ENCODE results near the gene SPINK13. TPM values are rescaled to one million over a fixed set of nuclear protein-coding genes. Genes with fewer than 3 reads are reported as not detected.

SPINK13 gene, protein sequence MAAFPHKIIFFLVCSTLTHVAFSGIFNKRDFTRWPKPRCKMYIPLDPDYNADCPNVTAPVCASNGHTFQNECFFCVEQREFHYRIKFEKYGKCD
- polyA plus RNA-seq (2012; ENCODE audit: insufficient read depth, insufficient read length, low read depth): not detected

- DNase-seq: no peak
- no peaks in the 10 kb centered on the region for H3K36me3 ChIP-seq
- H3K4me3 ChIP-seq (ENCODE audit: low read depth, low read length): no peak within 1 kb of the TSS
- no peaks in the 10 kb centered on the region for H3K9me3 ChIP-seq
- TF ChIP-seq, protein P1, sequence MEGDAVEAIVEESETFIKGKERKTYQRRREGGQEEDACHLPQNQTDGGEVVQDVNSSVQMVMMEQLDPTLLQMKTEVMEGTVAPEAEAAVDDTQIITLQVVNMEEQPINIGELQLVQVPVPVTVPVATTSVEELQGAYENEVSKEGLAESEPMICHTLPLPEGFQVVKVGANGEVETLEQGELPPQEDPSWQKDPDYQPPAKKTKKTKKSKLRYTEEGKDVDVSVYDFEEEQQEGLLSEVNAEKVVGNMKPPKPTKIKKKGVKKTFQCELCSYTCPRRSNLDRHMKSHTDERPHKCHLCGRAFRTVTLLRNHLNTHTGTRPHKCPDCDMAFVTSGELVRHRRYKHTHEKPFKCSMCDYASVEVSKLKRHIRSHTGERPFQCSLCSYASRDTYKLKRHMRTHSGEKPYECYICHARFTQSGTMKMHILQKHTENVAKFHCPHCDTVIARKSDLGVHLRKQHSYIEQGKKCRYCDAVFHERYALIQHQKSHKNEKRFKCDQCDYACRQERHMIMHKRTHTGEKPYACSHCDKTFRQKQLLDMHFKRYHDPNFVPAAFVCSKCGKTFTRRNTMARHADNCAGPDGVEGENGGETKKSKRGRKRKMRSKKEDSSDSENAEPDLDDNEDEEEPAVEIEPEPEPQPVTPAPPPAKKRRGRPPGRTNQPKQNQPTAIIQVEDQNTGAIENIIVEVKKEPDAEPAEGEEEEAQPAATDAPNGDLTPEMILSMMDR (IDR thresholded peaks at IDR 0.05; ENCODE audit: low read depth, low read length): no peak
- H3K4me1 ChIP-seq: no peaks in the 10 kb centered on the region
- no peaks in the 10 kb centered on the region for H3K27me3 ChIP-seq
Measured at GRCh38 chr5:148268566-148268965, at the start of gene SPINK13. TSS of gene SPINK13 (plus strand) at chr5:148268794. CDS start at chr5:148270073, 1,279 bp downstream.

GRCh38 chr5:148221508-148221907, 47.1 kb upstream of the SPINK13 start:
- no peak overlapping the region for H3K4me3 ChIP-seq (ENCODE audit: low read depth, low read length)
- no peaks in the 10 kb centered on the region for H3K4me1 ChIP-seq
- TF ChIP-seq, protein P1 (IDR thresholded peaks at IDR 0.05; ENCODE audit: low read depth, low read length): no peak
- H3K36me3 ChIP-seq: no peaks in the 10 kb centered on the region
- DNase-seq: no peak
- no peaks in the 10 kb centered on the region for H3K9me3 ChIP-seq
- H3K27me3 ChIP-seq: no peaks in the 10 kb centered on the region

- Histone ChIP-seq H3K36me3 (no peaks in the 10 kb centered on the region; the same call in 1 of the 2 replicates), H3K4me3 (ENCODE audit: low read depth, low read length) (no peak overlapping the region), H3K27me3 (no peaks in the 10 kb centered on the region), H3K9me3 (no peaks in the 10 kb centered on the region), H3K4me1 (no peaks in the 10 kb centered on the region)
- TF ChIP-seq, protein P1 (IDR thresholded peaks at IDR 0.05; ENCODE audit: low read depth, low read length): no peak
- DNase-seq: no peak
Measured at GRCh38 chr5:148224117-148224742, 44.4 kb upstream of the SPINK13 start.

DNA sequence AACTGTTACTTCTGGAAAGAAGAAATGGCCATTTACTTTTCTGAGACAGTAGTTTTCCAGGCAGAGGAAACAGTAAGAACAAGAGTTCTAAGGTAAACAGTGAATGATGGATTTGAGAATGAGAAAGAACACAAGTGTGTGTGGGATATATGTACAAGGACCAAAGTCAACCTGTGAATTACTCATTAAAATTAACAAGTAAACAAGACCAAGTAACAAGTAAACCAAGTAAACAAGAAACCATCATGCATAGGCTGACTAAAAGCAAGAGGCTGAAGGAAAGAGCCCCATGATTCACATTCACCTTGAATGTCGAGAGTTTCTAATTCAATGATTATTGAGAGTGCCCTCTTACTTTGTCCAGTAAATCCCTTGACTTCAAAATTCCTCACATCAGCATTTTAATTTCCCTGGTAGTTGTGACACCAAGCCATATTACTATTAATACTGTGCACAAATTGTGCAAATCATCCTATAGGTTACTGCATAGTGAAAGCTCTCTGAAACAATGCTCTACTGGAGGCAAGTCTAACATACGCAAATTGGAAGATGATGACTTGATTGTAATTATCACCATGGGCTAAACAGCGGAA, 40.1 kb upstream of the SPINK13 start:
- TF ChIP-seq, protein P1 (IDR thresholded peaks at IDR 0.05; ENCODE audit: low read depth, low read length): no peak
- no peaks in the 10 kb centered on the region for H3K4me1 ChIP-seq
- H3K36me3 ChIP-seq: no peaks in the 10 kb centered on the region; the same call in 1 of the 2 replicates
- H3K27me3 ChIP-seq: no peaks in the 10 kb centered on the region
- no peaks in the 10 kb centered on the region for H3K9me3 ChIP-seq
- H3K4me3 ChIP-seq (ENCODE audit: low read depth, low read length): no peak overlapping the region
- no peak for DNase-seq

DNA sequence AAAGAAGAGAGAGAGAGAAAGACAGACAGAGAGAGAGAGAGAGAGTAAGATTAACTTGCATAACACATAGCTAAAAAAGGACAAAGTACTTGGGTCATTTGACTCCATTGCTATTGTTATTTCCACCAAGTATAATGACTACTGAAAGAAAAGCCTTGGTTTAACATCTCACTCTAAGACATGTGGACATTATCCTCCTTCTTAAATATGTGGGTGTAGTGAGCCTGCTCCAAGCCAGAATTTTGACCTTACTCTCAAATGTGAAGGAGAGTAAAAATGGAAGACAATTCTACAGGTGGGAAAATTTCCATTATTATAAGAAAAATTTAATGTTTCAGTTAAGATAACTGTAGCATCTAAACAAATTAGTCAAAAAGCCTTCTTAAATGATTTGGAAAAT, 38.8 kb upstream of the SPINK13 start:
- no peak overlapping the region for H3K4me3 ChIP-seq (ENCODE audit: low read depth, low read length)
- no peaks in the 10 kb centered on the region for H3K27me3 ChIP-seq
- TF ChIP-seq, protein P1 (IDR thresholded peaks at IDR 0.05; ENCODE audit: low read depth, low read length): no peak
- no peaks in the 10 kb centered on the region for H3K4me1 ChIP-seq
- H3K9me3 ChIP-seq: no peaks in the 10 kb centered on the region
- no peaks in the 10 kb centered on the region; the same call in 1 of the 2 replicates for H3K36me3 ChIP-seq
- DNase-seq: no peak

DNA sequence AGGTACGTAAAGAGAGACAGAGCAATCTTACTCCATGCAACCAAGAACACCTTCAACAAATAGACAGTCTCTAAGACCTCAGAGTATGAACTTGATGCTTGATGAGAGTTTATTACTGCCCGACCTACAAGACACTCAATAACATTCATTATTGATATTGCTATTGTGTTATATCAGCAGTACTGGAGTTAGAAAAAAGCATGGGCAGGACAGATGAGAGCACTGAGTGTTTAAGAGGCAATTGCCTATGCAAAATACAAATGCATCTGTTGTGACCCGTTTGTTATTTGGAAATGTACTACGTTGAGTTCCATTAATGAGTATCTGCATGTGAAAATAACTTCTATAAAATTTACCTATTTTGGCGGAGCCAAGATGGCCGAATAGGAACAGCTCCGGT, 38.4 kb upstream of the SPINK13 start:
- TF ChIP-seq, protein P1 (IDR thresholded peaks at IDR 0.05; ENCODE audit: low read depth, low read length): no peak
- Histone ChIP-seq H3K36me3 (no peaks in the 10 kb centered on the region; the same call in 1 of the 2 replicates), H3K4me3 (ENCODE audit: low read depth, low read length) (no peak overlapping the region), H3K27me3 (no peaks in the 10 kb centered on the region), H3K4me1 (no peaks in the 10 kb centered on the region), H3K9me3 (no peaks in the 10 kb centered on the region)
- no peak for DNase-seq

All from BE2C (cell line).